Breast epithelium (tissue), 4 donors: ENCODE results near the gene SMIM30. TPM values are rescaled to one million over a fixed set of nuclear protein-coding genes. Genes with fewer than 3 reads are reported as not detected.

ENCODE experiments used
- DNase-seq, 2 donors: peaks; one replicate each; pipeline ENCODE4 v3.0.0-alpha.2; 2019; ENCODE audit warnings: low spot score in 2 of 2
- H3K27ac ChIP-seq, 2 donors: fragments of 200-600 bp; sonication (generic) in 1 of 2; one replicate each; pipeline ENCODE4 v1.5.1; 2016 to 2019; ENCODE audit warnings: mild to moderate bottlenecking in 1 of 2
- H3K27me3 ChIP-seq, 2 donors: fragments of 200-600 bp; sonication (generic) in 1 of 2; one replicate each; pipeline versions ENCODE4 v1.5.1 to v1.6.0; 2017 to 2019; ENCODE audit warnings: control low read depth in 1 of 2, mild to moderate bottlenecking in 1 of 2
- H3K36me3 ChIP-seq: fragments of 200-600 bp; one replicate; pipeline ENCODE4 v1.5.1; 2019
- H3K4me1 ChIP-seq, 2 donors: fragments of 200-600 bp; sonication (generic); one replicate each; pipeline ENCODE4 v1.5.1; 2016 to 2019; ENCODE audit warnings: control low read depth in 1 of 2
- H3K4me3 ChIP-seq, 3 donors: fragments of 200-600 bp; sonication (generic); 1 replicate in 2 of 3; 2 replicates in 1 of 3; pipeline ENCODE4 v1.5.1; 2016 to 2019; ENCODE audit warnings: mild to moderate bottlenecking in 3 of 3, moderate library complexity in 2 of 3
- H3K9me3 ChIP-seq, 2 donors: fragments of 200-600 bp; sonication (generic) in 1 of 2; one replicate each; pipeline ENCODE4 v1.5.1; 2016 to 2019; ENCODE audit warnings: control low read depth in 1 of 2
- POLR2A ChIP-seq: fragments of 450-650 bp; IDR thresholded peaks from one replicate; pipeline ENCODE4 v1.6.1; 2016; ENCODE audit warnings: antibody characterized with exemption, mild to moderate bottlenecking, moderate library complexity
- POLR2AphosphoS5 ChIP-seq, 3 donors: sonication (generic); formaldehyde crosslinking; IDR thresholded peaks; one replicate each; pipeline ENCODE4 v1.6.1; 2017; ENCODE audit warnings: antibody characterized with exemption in 3 of 3
- intact Hi-C: fragments of 100-400 bp; cut with DNase I; formaldehyde crosslinking; loops from one replicate; pipeline ENCODE4 v1.15.1; 2023; ENCODE audit warnings: low total_unique reads
- total RNA-seq, 3 donors: library from RNA; depleted of rRNA; stranded (reverse); fragments of >200 nt; gene quantifications; one replicate each; pipeline ENCODE4 v1.1.0, GENCODE V29; 2016
- TF ChIP-seq, protein P1 (sequence below), 3 donors: fragments of 450-650 bp; IDR thresholded peaks; one replicate each; pipeline ENCODE4 v1.5.1; 2016 to 2017; ENCODE audit warnings: antibody characterized with exemption in 3 of 3, mild to moderate bottlenecking in 3 of 3, moderate library complexity in 3 of 3

Gene SMIM30
- total RNA-seq, 3 donors from 2014 or later = 32.1 to 42.1 (median 40.8) TPM

- Histone ChIP-seq H3K4me3 (no peak overlapping the region), H3K27ac (no peak overlapping the region), H3K36me3 (no peaks in the 10 kb centered on the region), H3K4me1 (no peaks in the 10 kb centered on the region), H3K27me3 (no peaks in the 10 kb centered on the region), H3K9me3 (no peaks in the 10 kb centered on the region)
- no peak for DNase-seq
- intact Hi-C loops = no loop called here
- TF ChIP-seq POLR2A = no peak
- TF ChIP-seq, protein P1, sequence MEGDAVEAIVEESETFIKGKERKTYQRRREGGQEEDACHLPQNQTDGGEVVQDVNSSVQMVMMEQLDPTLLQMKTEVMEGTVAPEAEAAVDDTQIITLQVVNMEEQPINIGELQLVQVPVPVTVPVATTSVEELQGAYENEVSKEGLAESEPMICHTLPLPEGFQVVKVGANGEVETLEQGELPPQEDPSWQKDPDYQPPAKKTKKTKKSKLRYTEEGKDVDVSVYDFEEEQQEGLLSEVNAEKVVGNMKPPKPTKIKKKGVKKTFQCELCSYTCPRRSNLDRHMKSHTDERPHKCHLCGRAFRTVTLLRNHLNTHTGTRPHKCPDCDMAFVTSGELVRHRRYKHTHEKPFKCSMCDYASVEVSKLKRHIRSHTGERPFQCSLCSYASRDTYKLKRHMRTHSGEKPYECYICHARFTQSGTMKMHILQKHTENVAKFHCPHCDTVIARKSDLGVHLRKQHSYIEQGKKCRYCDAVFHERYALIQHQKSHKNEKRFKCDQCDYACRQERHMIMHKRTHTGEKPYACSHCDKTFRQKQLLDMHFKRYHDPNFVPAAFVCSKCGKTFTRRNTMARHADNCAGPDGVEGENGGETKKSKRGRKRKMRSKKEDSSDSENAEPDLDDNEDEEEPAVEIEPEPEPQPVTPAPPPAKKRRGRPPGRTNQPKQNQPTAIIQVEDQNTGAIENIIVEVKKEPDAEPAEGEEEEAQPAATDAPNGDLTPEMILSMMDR (IDR thresholded peaks at IDR 0.05) = no peak
- no peak for TF ChIP-seq POLR2AphosphoS5 (IDR thresholded peaks at IDR 0.05)
Observed at GRCh38 chr7:113076703-113077102, 41.7 kb downstream of the SMIM30 start.

- Histone ChIP-seq H3K4me3 (no peak overlapping the region), H3K27ac (no peak overlapping the region), H3K9me3 (no peaks in the 10 kb centered on the region), H3K27me3 (no peaks in the 10 kb centered on the region), H3K4me1 (no peaks in the 10 kb centered on the region), H3K36me3 (no peaks in the 10 kb centered on the region)
- intact Hi-C loops = no loop called here
- DNase-seq = no peak
- TF ChIP-seq POLR2AphosphoS5 (IDR thresholded peaks at IDR 0.05) (no peak), POLR2A (no peak)
- TF ChIP-seq, protein P1 (IDR thresholded peaks at IDR 0.05) = no peak
Observed at GRCh38 chr7:113071465-113071864, 46.9 kb downstream of the SMIM30 start.

Other genes starting within 250 kb of the SMIM30 start
- gene GPR85, start 31.7 kb downstream of the SMIM30 start, total RNA-seq = 1 to 10 TPM in 1 of 3 donors, under 1 TPM in 2; 0.29 to 1.6 (median 0.33) TPM